HG03432 (cell line): ENCODE measurements around the gene CATSPER1.
"Not testable (repeated sequence)": the region's sequence is repeated elsewhere in the genome, so short reads cannot be mapped to it uniquely, and the experiment has no call there.

Experiments used
- ATAC-seq: cut with Tn5 transposase; IDR thresholded peaks from one replicate; pipeline ENCODE4 v1.9.1; 2021; ENCODE audit warnings: mild to moderate bottlenecking, moderate library complexity; ENCODE audit not compliant: unreplicated experiment

The CATSPER1 gene

GRCh38 chr11:66051766-66052663 lies 25.7 kb upstream of the CATSPER1 start, which contains the start of gene SF3B2:
SF3B2 (plus strand) TSS chr11:66052364; CDS start chr11:66052385, 21 bp downstream.
- ATAC-seq = peak; percentile 94

DNA sequence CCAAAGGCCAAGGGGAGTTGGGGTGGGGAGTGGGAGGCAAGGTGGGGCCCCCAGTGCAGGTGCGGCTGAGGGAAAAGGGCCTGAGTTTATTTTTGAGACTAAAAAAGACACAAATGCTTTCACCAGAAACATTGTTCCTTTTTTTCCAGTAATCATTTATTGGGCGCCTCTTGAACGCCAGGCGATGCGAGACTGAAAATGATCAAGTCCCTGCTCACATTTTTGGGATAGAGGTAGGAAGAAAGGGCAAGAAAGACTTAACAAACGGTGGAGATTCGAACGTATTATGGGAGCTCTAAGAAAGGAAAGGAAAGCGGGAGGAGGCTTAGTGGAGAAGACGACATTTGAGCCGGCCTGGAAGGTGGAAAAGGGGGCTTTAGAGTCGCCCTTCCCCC lies 25.1 kb upstream of the CATSPER1 start:
- no peak for ATAC-seq

DNA sequence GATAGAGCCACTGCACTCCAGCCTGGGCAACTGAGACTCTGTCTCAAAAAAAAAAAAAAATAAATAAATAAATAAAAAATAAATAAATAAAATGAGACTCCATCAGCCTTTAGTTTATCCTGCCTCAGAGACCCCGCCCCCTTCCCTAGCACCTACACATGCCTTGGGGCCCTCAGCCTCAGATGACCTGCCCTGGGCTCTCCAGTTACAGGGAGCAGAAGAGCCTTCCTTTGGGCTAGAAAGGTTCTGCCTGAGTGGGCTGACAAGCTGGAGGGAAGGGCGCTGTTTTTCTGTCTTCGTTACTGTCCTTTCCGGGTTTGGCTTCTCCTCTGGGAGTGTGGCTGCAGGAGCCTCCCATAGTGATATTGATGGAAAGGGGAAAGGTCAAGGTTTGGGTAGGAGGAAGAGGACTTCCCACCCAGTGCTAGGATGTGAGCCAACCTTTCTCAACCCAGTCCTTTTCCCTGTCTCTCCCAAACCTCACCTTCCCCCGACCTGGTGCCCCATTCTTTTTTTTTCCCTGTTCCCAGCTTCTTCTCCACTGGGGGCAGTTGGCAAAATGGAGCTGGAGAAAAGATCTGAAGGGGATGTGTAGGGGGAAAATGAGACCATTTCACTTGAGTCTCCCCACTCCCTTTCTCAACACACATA lies 24.4 kb upstream of the CATSPER1 start:
- no peak for ATAC-seq

GRCh38 chr11:66048547-66049323 lies 22.5 kb upstream of the CATSPER1 start, which contains the start of gene GAL3ST3:
GAL3ST3 (minus strand) TSS chr11:66049161; CDS start chr11:66045415, 3,746 bp downstream.
- no peak for ATAC-seq

GRCh38 chr11:66047541-66048365 lies 21.5 kb upstream of the CATSPER1 start:
- ATAC-seq = no peak

DNA sequence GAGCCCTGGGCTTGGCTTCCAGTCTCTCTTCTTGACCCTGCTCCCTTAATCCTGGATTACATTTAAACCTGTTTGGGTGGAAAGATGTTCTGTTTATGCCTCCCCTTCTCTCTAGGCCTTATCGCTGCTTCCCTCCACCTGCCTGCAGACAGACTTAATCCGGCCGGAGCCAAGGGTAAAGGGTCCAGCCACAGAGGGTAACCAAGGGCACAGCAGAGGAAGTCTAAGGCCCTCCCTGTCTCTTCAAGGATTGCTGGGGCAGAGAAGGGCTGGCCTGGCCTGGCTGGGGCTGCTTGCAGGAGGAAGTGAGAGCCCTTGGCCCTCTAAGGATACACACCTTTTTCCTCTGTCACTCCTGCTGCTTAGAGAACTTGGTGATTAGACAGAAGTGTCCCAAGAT lies 20.6 kb upstream of the CATSPER1 start:
- ATAC-seq = no peak

DNA sequence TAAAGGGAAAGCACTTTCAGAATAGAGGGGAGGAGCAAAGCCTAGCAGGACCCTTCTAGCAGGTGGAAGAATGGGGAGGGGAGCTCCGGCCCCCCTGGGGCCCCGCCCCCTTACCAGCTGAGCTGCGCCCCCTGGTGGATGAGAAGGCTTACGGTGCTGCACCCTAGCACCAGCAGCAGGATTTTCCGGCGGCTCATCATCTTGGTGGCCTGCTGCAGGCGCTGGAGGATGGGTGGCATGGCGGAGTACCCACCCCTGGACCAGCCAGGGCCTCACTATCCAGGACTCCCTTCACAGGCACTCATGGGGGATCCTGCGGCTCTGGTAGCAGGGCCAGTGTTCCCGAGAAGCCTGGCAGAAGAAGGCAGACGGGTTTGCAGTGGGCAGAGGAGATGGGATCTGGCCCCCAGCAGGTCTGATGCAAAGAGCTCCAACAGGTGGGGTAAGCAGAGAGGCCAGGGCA lies 18.9 kb upstream of the CATSPER1 start:
- peak; percentile 74 for ATAC-seq

DNA sequence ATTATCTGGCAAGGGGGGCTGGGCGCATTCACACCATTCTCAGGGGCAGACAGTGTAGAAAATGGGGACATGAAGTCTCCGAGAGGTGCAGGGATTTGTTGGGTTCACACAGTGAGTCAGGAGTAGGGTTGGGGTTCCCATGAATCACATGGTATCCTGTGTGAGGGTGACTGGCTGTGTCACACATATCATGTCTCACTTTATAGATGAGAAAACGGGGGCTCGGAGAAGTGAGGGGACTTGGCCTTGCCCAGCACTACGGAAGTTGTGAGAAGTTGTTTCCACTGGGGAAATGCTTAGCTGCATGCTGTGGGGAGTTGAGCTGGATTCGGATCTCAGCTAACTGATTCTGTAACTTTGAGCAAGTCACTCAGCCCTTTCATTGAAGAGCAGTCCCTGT lies 18.5 kb upstream of the CATSPER1 start:
- peak; percentile 14 for ATAC-seq

DNA sequence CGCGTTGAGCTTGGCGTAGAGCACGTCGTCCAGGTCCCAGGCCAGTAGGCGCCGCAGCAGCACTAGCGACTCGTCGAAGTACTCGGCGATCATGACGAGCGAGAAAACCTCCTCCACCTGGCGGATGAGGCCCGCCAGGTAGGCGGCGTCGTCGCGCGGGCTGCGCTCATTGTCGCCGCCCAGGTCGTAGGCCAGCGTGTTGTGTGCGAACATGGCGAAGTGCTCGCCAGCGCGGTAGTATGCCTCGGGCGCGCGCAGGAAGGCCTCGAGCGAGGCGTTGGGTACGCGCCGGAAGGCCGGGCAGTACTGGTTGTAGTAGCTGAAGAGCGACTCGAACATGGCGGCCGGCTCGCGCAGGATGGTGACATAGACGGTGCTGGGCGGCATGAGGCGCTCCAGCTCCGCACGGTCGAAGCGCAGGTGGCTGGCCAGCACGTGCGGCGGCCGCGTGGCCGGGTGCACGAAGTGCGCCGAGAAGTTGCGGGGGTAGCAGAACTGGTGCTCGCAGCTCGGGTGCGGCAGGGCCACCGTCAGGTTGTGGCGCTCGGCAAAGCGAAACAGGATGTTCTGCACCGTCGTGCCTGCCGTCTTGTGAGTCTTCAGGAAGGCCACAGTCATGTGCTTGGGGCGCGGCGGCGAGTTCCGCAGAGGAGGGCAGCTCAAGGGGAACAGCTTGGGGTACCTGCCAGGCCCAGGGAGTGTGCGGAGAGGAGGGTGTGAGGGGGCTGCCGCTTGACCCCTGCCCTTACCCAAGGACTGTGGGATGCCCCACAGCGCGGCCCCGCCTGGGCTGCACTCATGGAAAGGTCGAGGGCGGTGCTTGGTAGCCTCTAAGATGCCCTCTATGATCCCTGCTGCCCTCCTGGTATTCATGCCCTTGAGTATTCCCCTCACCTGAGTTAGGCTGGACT lies 17.0 kb upstream of the CATSPER1 start:
- no peak for ATAC-seq

DNA sequence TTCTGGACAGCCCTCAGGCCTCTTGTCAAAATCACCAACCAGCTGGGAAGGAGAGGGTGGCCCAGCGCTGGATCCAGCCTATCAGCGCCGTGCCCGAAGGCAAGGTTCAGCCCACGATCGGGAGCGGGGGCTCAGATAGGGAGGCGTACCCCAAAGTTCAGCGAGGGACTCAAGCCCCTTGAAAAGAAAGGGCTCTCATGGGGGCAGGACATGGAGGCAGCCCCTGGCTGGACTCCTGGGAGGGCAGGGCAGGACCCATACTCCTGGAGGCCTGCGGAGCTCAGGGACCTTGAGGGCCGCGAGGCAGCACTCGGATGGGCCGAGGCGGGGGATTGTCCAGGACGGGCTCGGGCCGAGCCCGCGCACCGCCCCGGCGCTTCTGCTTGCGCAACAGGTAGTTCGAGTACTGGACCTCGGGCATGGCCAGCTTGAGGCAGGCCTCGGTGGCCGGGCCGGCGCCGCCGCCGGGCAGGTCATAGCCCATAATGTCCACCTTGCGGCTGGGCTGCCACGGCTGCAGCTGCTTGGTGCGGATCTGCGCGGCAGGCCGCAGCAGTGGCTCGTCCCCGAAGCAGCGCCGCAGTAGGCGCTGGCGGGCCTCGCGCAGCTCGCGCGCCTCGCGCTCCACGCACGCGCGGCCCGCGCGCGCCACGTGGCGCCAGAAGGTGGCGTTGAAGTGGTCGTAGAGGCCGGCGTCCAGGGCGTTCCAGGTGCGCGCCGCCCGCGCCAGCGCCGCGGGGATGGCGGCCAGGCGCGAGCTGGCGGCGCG lies 16.1 kb upstream of the CATSPER1 start:
- ATAC-seq = no peak

- ATAC-seq = no peak
Observed at GRCh38 chr11:66039765-66040164, 13.5 kb upstream of the CATSPER1 start.

- no peak for ATAC-seq
Observed at GRCh38 chr11:66037327-66037726, 11.0 kb upstream of the CATSPER1 start.

GRCh38 chr11:66036334-66036710 lies 10.0 kb upstream of the CATSPER1 start:
- no peak for ATAC-seq

DNA sequence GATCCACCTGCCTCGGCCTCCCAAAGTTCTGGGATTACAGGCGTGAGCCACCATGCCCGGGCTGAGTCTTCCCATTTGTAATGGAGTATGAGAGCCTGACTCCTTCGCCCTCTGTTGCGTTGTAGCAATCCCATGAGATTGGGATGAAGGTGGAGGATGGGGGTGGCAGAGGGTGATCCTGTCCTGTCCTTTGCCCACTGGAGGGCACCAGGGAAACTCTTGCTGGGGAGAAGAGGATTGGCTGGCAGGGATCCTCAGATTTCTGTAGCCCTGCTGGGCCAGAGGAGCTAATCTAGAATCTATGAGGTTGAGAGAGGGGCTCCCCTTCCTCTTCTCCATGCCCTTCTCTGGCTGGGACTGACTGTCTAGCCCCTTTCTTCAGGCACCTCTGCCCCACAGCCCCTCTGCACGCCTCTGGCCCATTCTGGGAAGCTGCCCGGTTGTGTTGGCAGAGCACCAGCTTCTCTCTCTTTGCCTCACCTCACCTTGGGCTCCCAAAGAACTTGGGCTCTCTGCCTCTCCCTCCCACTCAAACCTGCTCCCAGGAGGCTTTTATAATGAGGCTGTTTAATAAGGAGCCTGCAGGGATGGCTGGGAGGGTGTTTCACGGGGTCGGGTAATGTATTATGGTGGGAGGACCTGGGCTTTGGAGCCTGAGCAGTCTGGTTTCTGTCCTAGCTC lies 9.5 kb upstream of the CATSPER1 start:
- no peak for ATAC-seq

DNA sequence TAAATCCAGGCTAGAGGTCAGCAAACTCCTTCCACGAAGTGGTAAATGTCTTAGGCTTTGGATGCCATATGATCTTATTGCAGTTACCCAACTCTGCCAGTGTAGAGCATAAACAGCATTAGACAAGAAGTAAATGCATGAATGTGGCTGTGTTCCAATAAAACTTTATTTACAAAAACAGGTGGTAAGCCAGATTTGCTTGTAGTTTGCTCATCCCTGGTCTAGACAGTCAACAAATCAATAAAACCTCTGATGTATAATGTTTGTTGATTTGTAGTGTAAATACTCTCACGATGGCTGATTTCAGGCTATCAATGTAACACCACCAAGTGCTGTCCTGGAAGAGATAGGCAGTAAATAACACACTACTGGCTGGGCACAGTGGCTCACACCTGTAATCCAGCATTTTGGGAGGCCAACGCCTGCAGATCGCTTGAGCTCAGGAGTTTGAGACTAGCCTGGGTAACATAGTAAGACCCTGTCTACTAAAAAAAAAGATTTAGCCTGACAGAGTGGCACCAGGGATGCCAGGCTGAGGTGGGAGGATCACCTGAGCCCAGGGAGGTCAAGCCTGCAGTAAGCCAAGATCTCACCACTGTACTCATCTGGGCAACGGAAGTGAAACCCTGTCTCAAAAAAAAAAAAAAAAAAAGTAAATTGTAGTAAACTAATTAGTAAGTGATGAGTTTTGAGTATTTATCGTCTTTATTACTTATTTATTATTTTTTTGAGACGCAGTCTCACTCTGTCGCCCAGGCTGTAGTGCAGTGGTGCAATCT lies 6.9 kb upstream of the CATSPER1 start:
- ATAC-seq = no peak

DNA sequence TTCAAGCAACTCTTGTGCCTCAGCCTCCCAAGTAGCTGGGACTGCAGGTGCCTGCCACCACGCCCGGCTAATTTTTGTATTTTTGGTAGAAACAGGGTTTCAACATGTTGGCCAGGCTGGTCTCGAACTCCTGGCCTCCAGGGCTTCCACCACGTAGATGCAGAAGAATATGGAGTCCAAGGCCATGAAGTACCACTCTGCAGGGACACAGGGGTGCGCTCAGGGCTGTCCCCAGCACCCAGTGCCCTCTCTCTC lies 3.2 kb downstream of the CATSPER1 start:
- ATAC-seq = not testable (repeated sequence)

- ATAC-seq = no peak
Observed at GRCh38 chr11:66022401-66023185, 3.7 kb downstream of the CATSPER1 start.
